ENCODE data around the gene FLOT1. TPM values are rescaled to one million over a fixed set of nuclear protein-coding genes. Genes with fewer than 3 reads are reported as not detected.

Gene FLOT1
- total and polyA plus RNA-seq, 9 of the 15 experiments (the other 6 are each of a cell fraction or from before 2014, with no cell fraction given), result 11.7 to 149 (median 118) TPM

DNA sequence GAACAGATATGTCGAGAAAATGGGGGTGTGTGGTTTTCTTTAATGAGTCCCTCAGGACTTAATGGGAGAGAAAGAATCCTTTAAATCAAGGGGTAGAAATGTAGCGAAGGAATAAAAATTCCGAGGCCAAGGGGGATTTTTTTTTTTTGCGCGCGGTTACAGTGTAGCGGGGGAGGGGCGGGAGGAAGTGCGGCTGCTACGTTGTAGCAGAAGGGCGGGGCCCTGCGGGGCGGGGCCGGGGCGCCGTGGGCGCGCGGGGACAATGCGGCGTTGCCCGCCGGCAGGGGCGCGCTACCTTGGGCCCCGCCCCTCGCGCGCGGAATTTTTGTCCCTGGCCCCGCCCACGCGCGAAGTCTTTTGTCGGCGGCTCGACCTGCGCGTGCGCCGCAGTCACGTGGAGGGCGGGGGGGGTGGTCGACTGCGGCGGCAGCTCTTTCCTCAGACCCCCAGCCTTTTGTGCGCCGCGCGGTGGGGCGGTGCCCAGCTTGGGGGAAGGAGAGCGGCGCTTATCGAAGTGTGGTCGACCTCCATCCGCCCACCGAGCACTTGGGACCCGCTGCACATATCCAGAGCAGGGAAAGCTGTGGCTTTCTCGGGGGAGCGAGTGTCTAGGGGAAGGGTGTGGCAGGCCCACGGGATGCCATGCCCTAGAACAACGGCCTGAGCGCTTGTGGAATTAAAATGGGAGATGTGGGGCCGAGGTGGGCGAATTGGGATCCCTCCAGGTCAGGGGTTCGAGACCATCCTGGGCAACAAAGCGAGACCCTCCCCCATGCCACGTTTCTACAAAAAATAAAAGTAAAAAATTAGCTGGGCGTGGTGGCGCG, 21.1 kb downstream of the FLOT1 start (continued):
- TF ChIP-seq, protein P1, sequence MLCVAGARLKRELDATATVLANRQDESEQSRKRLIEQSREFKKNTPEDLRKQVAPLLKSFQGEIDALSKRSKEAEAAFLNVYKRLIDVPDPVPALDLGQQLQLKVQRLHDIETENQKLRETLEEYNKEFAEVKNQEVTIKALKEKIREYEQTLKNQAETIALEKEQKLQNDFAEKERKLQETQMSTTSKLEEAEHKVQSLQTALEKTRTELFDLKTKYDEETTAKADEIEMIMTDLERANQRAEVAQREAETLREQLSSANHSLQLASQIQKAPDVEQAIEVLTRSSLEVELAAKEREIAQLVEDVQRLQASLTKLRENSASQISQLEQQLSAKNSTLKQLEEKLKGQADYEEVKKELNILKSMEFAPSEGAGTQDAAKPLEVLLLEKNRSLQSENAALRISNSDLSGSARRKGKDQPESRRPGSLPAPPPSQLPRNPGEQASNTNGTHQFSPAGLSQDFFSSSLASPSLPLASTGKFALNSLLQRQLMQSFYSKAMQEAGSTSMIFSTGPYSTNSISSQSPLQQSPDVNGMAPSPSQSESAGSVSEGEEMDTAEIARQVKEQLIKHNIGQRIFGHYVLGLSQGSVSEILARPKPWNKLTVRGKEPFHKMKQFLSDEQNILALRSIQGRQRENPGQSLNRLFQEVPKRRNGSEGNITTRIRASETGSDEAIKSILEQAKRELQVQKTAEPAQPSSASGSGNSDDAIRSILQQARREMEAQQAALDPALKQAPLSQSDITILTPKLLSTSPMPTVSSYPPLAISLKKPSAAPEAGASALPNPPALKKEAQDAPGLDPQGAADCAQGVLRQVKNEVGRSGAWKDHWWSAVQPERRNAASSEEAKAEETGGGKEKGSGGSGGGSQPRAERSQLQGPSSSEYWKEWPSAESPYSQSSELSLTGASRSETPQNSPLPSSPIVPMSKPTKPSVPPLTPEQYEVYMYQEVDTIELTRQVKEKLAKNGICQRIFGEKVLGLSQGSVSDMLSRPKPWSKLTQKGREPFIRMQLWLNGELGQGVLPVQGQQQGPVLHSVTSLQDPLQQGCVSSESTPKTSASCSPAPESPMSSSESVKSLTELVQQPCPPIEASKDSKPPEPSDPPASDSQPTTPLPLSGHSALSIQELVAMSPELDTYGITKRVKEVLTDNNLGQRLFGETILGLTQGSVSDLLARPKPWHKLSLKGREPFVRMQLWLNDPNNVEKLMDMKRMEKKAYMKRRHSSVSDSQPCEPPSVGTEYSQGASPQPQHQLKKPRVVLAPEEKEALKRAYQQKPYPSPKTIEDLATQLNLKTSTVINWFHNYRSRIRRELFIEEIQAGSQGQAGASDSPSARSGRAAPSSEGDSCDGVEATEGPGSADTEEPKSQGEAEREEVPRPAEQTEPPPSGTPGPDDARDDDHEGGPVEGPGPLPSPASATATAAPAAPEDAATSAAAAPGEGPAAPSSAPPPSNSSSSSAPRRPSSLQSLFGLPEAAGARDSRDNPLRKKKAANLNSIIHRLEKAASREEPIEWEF (CRISPR knock-in tag; IDR thresholded peaks at IDR 0.05), result no peak
- TF ChIP-seq, protein P2, sequence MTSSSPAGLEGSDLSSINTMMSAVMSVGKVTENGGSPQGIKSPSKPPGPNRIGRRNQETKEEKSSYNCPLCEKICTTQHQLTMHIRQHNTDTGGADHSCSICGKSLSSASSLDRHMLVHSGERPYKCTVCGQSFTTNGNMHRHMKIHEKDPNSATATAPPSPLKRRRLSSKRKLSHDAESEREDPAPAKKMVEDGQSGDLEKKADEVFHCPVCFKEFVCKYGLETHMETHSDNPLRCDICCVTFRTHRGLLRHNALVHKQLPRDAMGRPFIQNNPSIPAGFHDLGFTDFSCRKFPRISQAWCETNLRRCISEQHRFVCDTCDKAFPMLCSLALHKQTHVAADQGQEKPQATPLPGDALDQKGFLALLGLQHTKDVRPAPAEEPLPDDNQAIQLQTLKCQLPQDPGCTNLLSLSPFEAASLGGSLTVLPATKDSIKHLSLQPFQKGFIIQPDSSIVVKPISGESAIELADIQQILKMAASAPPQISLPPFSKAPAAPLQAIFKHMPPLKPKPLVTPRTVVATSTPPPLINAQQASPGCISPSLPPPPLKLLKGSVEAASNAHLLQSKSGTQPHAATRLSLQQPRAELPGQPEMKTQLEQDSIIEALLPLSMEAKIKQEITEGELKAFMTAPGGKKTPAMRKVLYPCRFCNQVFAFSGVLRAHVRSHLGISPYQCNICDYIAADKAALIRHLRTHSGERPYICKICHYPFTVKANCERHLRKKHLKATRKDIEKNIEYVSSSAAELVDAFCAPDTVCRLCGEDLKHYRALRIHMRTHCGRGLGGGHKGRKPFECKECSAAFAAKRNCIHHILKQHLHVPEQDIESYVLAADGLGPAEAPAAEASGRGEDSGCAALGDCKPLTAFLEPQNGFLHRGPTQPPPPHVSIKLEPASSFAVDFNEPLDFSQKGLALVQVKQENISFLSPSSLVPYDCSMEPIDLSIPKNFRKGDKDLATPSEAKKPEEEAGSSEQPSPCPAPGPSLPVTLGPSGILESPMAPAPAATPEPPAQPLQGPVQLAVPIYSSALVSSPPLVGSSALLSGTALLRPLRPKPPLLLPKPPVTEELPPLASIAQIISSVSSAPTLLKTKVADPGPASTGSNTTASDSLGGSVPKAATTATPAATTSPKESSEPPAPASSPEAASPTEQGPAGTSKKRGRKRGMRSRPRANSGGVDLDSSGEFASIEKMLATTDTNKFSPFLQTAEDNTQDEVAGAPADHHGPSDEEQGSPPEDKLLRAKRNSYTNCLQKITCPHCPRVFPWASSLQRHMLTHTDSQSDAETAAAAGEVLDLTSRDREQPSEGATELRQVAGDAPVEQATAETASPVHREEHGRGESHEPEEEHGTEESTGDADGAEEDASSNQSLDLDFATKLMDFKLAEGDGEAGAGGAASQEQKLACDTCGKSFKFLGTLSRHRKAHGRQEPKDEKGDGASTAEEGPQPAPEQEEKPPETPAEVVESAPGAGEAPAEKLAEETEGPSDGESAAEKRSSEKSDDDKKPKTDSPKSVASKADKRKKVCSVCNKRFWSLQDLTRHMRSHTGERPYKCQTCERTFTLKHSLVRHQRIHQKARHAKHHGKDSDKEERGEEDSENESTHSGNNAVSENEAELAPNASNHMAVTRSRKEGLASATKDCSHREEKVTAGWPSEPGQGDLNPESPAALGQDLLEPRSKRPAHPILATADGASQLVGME (CRISPR knock-in tag; IDR thresholded peaks at IDR 0.05), result peak; percentile 76; the same call in 1 of the 2 replicates
- TF ChIP-seq RAD51 (IDR thresholded peaks at IDR 0.05; ENCODE audit: borderline replicate concordance, low read depth), result peak; percentile 94
- TF ChIP-seq ATF7 (IDR thresholded peaks at IDR 0.05), result peak; percentile 56; the same call in 1 of the 2 replicates
- no peak for TF ChIP-seq BRF1 (IDR thresholded peaks at IDR 0.05; ENCODE audit: borderline replicate concordance, extremely low read depth, insufficient read length)
- TF ChIP-seq ILK (tag; IDR thresholded peaks at IDR 0.05; ENCODE audit: borderline replicate concordance, low read depth), result no peak
- no peak for TF ChIP-seq ZBTB8A (IDR thresholded peaks at IDR 0.05; ENCODE audit: partially characterized antibody)
- no peak for TF ChIP-seq ZNF174 (CRISPR knock-in tag; IDR thresholded peaks at IDR 0.05)
- no peak for TF ChIP-seq SIX5 (IDR thresholded peaks at IDR 0.05; ENCODE audit: borderline replicate concordance in 1 of 2, insufficient read depth in 1 of 2, low read depth in 1 of 2, low read length in 2 of 2)
- TF ChIP-seq, protein P3, sequence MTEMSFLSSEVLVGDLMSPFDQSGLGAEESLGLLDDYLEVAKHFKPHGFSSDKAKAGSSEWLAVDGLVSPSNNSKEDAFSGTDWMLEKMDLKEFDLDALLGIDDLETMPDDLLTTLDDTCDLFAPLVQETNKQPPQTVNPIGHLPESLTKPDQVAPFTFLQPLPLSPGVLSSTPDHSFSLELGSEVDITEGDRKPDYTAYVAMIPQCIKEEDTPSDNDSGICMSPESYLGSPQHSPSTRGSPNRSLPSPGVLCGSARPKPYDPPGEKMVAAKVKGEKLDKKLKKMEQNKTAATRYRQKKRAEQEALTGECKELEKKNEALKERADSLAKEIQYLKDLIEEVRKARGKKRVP (CRISPR knock-in tag; IDR thresholded peaks at IDR 0.05), result peak; percentile 56
